ENCODE measurements around the gene VAMP1.

- TF ChIP-seq, protein P1, sequence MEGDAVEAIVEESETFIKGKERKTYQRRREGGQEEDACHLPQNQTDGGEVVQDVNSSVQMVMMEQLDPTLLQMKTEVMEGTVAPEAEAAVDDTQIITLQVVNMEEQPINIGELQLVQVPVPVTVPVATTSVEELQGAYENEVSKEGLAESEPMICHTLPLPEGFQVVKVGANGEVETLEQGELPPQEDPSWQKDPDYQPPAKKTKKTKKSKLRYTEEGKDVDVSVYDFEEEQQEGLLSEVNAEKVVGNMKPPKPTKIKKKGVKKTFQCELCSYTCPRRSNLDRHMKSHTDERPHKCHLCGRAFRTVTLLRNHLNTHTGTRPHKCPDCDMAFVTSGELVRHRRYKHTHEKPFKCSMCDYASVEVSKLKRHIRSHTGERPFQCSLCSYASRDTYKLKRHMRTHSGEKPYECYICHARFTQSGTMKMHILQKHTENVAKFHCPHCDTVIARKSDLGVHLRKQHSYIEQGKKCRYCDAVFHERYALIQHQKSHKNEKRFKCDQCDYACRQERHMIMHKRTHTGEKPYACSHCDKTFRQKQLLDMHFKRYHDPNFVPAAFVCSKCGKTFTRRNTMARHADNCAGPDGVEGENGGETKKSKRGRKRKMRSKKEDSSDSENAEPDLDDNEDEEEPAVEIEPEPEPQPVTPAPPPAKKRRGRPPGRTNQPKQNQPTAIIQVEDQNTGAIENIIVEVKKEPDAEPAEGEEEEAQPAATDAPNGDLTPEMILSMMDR (IDR thresholded peaks at IDR 0.05) = no peak
- TF ChIP-seq POLR2A (IDR thresholded peaks at IDR 0.05) = no peak
Measured at GRCh38 chr12:6462234-6462995, 8.1 kb downstream of the VAMP1 start.
